Trophoblast cell (in vitro differentiated cells and primary cell): ENCODE measurements around the gene PSTPIP1.

Source experiments
- DNase-seq, 2 donors: peaks; one replicate each; pipeline ENCODE4 v3.0.0-alpha.2; 2016
- H2AFZ ChIP-seq: 2 replicates; pipeline ENCODE4 v1.6.1; 2013; ENCODE audit warnings: low read length, moderate library complexity, mild to moderate bottlenecking; ENCODE audit not compliant: insufficient read depth, poor library complexity
- H2AK5ac ChIP-seq: 2 replicates; pipeline ENCODE4 v1.6.1; 2013; ENCODE audit warnings: mild to moderate bottlenecking, low read length
- H2BK120ac ChIP-seq: 2 replicates; pipeline ENCODE4 v1.6.1; 2013; ENCODE audit warnings: low read length, mild to moderate bottlenecking, moderate library complexity; ENCODE audit not compliant: insufficient read depth, poor library complexity
- H2BK12ac ChIP-seq: 2 replicates; pipeline ENCODE4 v1.6.1; 2013; ENCODE audit warnings: mild to moderate bottlenecking, low read length, moderate library complexity
- H2BK5ac ChIP-seq: 2 replicates; pipeline ENCODE4 v1.6.1; 2013; ENCODE audit warnings: low read length, low read depth, moderate library complexity, mild to moderate bottlenecking; ENCODE audit not compliant: poor library complexity
- H3K14ac ChIP-seq: 2 replicates; pipeline ENCODE4 v1.6.1; 2013; ENCODE audit warnings: mild to moderate bottlenecking, low read length
- H3K18ac ChIP-seq: 2 replicates; pipeline ENCODE4 v1.6.1; 2013; ENCODE audit warnings: mild to moderate bottlenecking, low read length
- H3K23ac ChIP-seq: 2 replicates; pipeline ENCODE4 v1.6.1; 2013; ENCODE audit warnings: low read length
- H3K27ac ChIP-seq: 2 replicates; pipeline ENCODE4 v1.5.1; 2013; ENCODE audit warnings: low read depth, mild to moderate bottlenecking, inconsistent platforms, low read length, moderate library complexity
- H3K27me3 ChIP-seq: 2 replicates; pipeline ENCODE4 v1.6.1; 2013; ENCODE audit warnings: inconsistent platforms, mild to moderate bottlenecking, low read length, moderate library complexity; ENCODE audit not compliant: insufficient read depth
- H3K36me3 ChIP-seq, 2 experiments: 1 replicate in 1 of 2; 2 replicates in 1 of 2; pipeline ENCODE4 v1.6.1; 2013; ENCODE audit warnings: low read length in 2 of 2, mild to moderate bottlenecking in 2 of 2, moderate library complexity in 1 of 2; ENCODE audit not compliant: insufficient read depth in 2 of 2, control insufficient read depth in 1 of 2
- H3K4ac ChIP-seq: 2 replicates; pipeline ENCODE4 v1.6.1; 2013; ENCODE audit warnings: low read depth, mild to moderate bottlenecking, low read length, moderate library complexity
- H3K4me1 ChIP-seq, 2 experiments: 1 replicate in 1 of 2; 2 replicates in 1 of 2; pipeline ENCODE4 v1.6.1; 2013; ENCODE audit warnings: low read length in 2 of 2, mild to moderate bottlenecking in 2 of 2, moderate library complexity in 1 of 2; ENCODE audit not compliant: insufficient read depth in 2 of 2, control insufficient read depth in 1 of 2
- H3K4me2 ChIP-seq: 2 replicates; pipeline ENCODE4 v1.6.1; 2013; ENCODE audit warnings: inconsistent platforms, mild to moderate bottlenecking, low read length, moderate library complexity
- H3K4me3 ChIP-seq: 2 replicates; pipeline ENCODE4 v1.5.1; 2013; ENCODE audit warnings: mild to moderate bottlenecking, low read depth, low read length, inconsistent platforms
- H3K79me1 ChIP-seq: one replicate; pipeline ENCODE4 v1.6.1; 2013; ENCODE audit warnings: low read length
- H3K79me2 ChIP-seq: 2 replicates; pipeline ENCODE4 v1.6.1; 2013; ENCODE audit warnings: low read length, mild to moderate bottlenecking; ENCODE audit not compliant: control insufficient read depth, insufficient read depth, poor library complexity
- H3K9ac ChIP-seq: 2 replicates; pipeline ENCODE4 v1.6.1; 2013; ENCODE audit warnings: mild to moderate bottlenecking, low read length
- H3K9me3 ChIP-seq: 2 replicates; pipeline ENCODE4 v1.6.1; 2013; ENCODE audit warnings: low read depth, mild to moderate bottlenecking, control low read depth, inconsistent platforms, low read length; ENCODE audit not compliant: insufficient read depth
- H4K12ac ChIP-seq: 2 replicates; pipeline ENCODE4 v1.6.1; 2013; ENCODE audit warnings: low read depth, mild to moderate bottlenecking, low read length, moderate library complexity
- H4K8ac ChIP-seq: 2 replicates; pipeline ENCODE4 v1.6.1; 2013; ENCODE audit warnings: low read depth, mild to moderate bottlenecking, low read length, moderate library complexity
- H4K91ac ChIP-seq: one replicate; pipeline ENCODE4 v1.6.1; 2013; ENCODE audit warnings: low read depth, mild to moderate bottlenecking, low read length, moderate library complexity
- WGBS: extraction: QIAGEN DNeasy Blood & Tissue Kit; methylation state at CpG from one replicate; pipeline ENCODE4 v1.1.7; 2013; ENCODE audit warnings: missing lambda C conversion rate; ENCODE audit not compliant: insufficient read length, insufficient coverage; ENCODE audit errors: extremely low coverage; 5-methylcytosine and 5-hydroxymethylcytosine counted together

PSTPIP1 gene

GRCh38 chr15:77035584-77035983 is 40.7 kb downstream of the PSTPIP1 start:
- Histone ChIP-seq H2BK5ac (no peak overlapping the region), H2BK12ac (no peak overlapping the region), H2AFZ (no peak overlapping the region), H3K14ac (no peak overlapping the region), H3K18ac (no peak overlapping the region), H3K27me3 (no peaks in the 10 kb centered on the region), H3K9ac (no peak overlapping the region), H3K9me3 (peaks cover 5% of the 10 kb centered on the region), H3K36me3 (peaks cover 5 to 8% of the 10 kb centered on the region in 2 experiments), H4K91ac (no peak overlapping the region), H3K4me2 (no peak overlapping the region), H4K8ac (no peak overlapping the region), H2BK120ac (no peak overlapping the region), H2AK5ac (no peak overlapping the region), H3K79me2 (no peaks in the 10 kb centered on the region), H3K4me1 (no peaks in the 10 kb centered on the region), H3K4me3 (no peak overlapping the region), H3K79me1 (no peaks in the 10 kb centered on the region), H4K12ac (no peak overlapping the region), H3K4ac (no peak overlapping the region), H3K23ac (no peak overlapping the region), H3K27ac (no peak overlapping the region)
- DNase-seq = no peak
- no CpG with 5 or more reads among the region's 9 CpGs for WGBS

- no peak overlapping the region for H2BK5ac ChIP-seq
- H2BK12ac ChIP-seq = no peak overlapping the region
- H3K9me3 ChIP-seq = peaks cover 5% of the 10 kb centered on the region
- H3K9ac ChIP-seq = no peak overlapping the region
- H3K79me2 ChIP-seq = no peaks in the 10 kb centered on the region
- no peak overlapping the region for H2AFZ ChIP-seq
- WGBS = no CpG with 5 or more reads among the region's 13 CpGs
- peaks cover 5 to 8% of the 10 kb centered on the region in 2 experiments for H3K36me3 ChIP-seq
- no peaks in the 10 kb centered on the region for H3K27me3 ChIP-seq
- H4K12ac ChIP-seq = no peak overlapping the region
- H2BK120ac ChIP-seq = no peak overlapping the region
- H3K27ac ChIP-seq = no peak overlapping the region
- no peak overlapping the region for H3K4me2 ChIP-seq
- no peak overlapping the region for H3K14ac ChIP-seq
- no peak overlapping the region for H3K18ac ChIP-seq
- no peak overlapping the region for H3K4ac ChIP-seq
- H3K23ac ChIP-seq = no peak overlapping the region
- H3K79me1 ChIP-seq = no peaks in the 10 kb centered on the region
- DNase-seq = no peak
- H2AK5ac ChIP-seq = no peak overlapping the region
- no peaks in the 10 kb centered on the region for H3K4me1 ChIP-seq
- no peak overlapping the region for H3K4me3 ChIP-seq
- no peak overlapping the region for H4K8ac ChIP-seq
- no peak overlapping the region for H4K91ac ChIP-seq
Observed at GRCh38 chr15:77035999-77036471, 41.1 kb downstream of the PSTPIP1 start.

GRCh38 chr15:77036537-77037387 is 41.8 kb downstream of the PSTPIP1 start:
- Histone ChIP-seq H3K4me3 (no peak overlapping the region), H4K91ac (no peak overlapping the region), H3K27ac (no peak overlapping the region), H2AFZ (no peak overlapping the region), H3K14ac (no peak overlapping the region), H3K23ac (no peak overlapping the region), H3K79me1 (no peaks in the 10 kb centered on the region), H3K18ac (no peak overlapping the region), H3K79me2 (no peaks in the 10 kb centered on the region), H2BK12ac (no peak overlapping the region), H4K8ac (no peak overlapping the region), H2BK5ac (no peak overlapping the region), H3K4me2 (no peak overlapping the region), H3K9me3 (peaks cover 5% of the 10 kb centered on the region), H2AK5ac (no peak overlapping the region), H3K36me3 (peaks cover 5 to 8% of the 10 kb centered on the region in 2 experiments), H4K12ac (no peak overlapping the region), H3K9ac (no peak overlapping the region), H3K4ac (no peak overlapping the region), H3K4me1 (no peaks in the 10 kb centered on the region), H3K27me3 (no peaks in the 10 kb centered on the region), H2BK120ac (no peak overlapping the region)
- no CpG with 5 or more reads among the region's 22 CpGs for WGBS
- DNase-seq = no peak

GRCh38 chr15:77037388-77038209 is 42.7 kb downstream of the PSTPIP1 start:
- H3K9ac ChIP-seq = no peak overlapping the region
- H4K91ac ChIP-seq = no peak overlapping the region
- H2BK12ac ChIP-seq = no peak overlapping the region
- H3K27ac ChIP-seq = no peak overlapping the region
- H3K9me3 ChIP-seq = peaks cover 5% of the 10 kb centered on the region
- no peak overlapping the region for H3K4ac ChIP-seq
- H2BK120ac ChIP-seq = no peak overlapping the region
- H3K27me3 ChIP-seq = no peaks in the 10 kb centered on the region
- peak overlapping the region; percentile 50 for H3K4me3 ChIP-seq
- H3K23ac ChIP-seq = no peak overlapping the region
- H3K79me2 ChIP-seq = no peaks in the 10 kb centered on the region
- H3K36me3 ChIP-seq = peaks cover 5 to 8% of the 10 kb centered on the region in 2 experiments
- no peak overlapping the region for H3K4me2 ChIP-seq
- no peak overlapping the region for H4K8ac ChIP-seq
- H3K14ac ChIP-seq = no peak overlapping the region
- H3K4me1 ChIP-seq = no peaks in the 10 kb centered on the region
- no peak for DNase-seq
- no peaks in the 10 kb centered on the region for H3K79me1 ChIP-seq
- no peak overlapping the region for H3K18ac ChIP-seq
- H4K12ac ChIP-seq = no peak overlapping the region
- H2AFZ ChIP-seq = no peak overlapping the region
- no CpG with 5 or more reads among the region's 12 CpGs for WGBS
- H2BK5ac ChIP-seq = no peak overlapping the region
- H2AK5ac ChIP-seq = no peak overlapping the region
